Breast epithelium (tissue), 3 donors: ENCODE data around the gene MUC5AC.

ENCODE experiments used
- POLR2A ChIP-seq: fragments of 450-650 bp; IDR thresholded peaks from one replicate; pipeline ENCODE4 v1.6.1; 2016; ENCODE audit warnings: antibody characterized with exemption, mild to moderate bottlenecking, moderate library complexity
- TF ChIP-seq, protein P1 (sequence below), 3 donors: fragments of 450-650 bp; IDR thresholded peaks; one replicate each; pipeline ENCODE4 v1.5.1; 2016 to 2017; ENCODE audit warnings: antibody characterized with exemption in 3 of 3, mild to moderate bottlenecking in 3 of 3, moderate library complexity in 3 of 3

DNA sequence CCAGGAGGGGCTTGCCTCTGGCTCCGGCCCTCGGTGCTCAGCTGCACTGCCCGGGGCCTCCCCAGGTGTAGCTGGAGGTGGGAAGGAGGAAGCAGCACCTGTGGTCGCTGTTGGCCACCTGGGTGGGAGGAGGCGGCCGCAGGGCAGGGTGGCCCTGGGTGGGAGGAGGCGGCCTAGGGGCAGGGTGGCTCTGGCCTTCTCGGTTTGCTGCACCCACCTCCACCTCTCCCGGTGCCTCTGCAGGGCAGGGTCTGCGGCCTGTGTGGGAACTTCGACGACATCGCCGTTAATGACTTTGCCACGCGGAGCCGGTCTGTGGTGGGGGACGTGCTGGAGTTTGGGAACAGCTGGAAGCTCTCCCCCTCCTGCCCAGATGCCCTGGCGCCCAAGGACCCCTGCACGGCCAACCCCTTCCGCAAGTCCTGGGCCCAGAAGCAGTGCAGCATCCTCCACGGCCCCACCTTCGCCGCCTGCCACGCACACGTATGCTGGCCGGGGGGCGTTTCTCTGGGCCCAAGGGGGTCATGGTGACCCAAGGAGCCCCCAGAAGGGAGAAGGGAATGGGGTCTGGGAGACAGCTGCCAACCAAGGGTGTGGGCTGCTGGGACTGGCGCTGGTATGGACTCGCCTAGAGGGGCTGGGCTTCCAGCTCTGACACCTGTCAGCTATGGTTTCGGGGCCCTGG, 20.6 kb downstream of the MUC5AC start:
- TF ChIP-seq, protein P1, sequence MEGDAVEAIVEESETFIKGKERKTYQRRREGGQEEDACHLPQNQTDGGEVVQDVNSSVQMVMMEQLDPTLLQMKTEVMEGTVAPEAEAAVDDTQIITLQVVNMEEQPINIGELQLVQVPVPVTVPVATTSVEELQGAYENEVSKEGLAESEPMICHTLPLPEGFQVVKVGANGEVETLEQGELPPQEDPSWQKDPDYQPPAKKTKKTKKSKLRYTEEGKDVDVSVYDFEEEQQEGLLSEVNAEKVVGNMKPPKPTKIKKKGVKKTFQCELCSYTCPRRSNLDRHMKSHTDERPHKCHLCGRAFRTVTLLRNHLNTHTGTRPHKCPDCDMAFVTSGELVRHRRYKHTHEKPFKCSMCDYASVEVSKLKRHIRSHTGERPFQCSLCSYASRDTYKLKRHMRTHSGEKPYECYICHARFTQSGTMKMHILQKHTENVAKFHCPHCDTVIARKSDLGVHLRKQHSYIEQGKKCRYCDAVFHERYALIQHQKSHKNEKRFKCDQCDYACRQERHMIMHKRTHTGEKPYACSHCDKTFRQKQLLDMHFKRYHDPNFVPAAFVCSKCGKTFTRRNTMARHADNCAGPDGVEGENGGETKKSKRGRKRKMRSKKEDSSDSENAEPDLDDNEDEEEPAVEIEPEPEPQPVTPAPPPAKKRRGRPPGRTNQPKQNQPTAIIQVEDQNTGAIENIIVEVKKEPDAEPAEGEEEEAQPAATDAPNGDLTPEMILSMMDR (IDR thresholded peaks at IDR 0.05) = no peak
- no peak for TF ChIP-seq POLR2A
